ENCODE data around the gene MS4A15. TPM values are rescaled to one million over a fixed set of nuclear protein-coding genes. Genes with fewer than 3 reads are reported as not detected.

Gene MS4A15
- total and polyA plus RNA-seq, 2 experiments from 2014 or later, result not detected

DNA sequence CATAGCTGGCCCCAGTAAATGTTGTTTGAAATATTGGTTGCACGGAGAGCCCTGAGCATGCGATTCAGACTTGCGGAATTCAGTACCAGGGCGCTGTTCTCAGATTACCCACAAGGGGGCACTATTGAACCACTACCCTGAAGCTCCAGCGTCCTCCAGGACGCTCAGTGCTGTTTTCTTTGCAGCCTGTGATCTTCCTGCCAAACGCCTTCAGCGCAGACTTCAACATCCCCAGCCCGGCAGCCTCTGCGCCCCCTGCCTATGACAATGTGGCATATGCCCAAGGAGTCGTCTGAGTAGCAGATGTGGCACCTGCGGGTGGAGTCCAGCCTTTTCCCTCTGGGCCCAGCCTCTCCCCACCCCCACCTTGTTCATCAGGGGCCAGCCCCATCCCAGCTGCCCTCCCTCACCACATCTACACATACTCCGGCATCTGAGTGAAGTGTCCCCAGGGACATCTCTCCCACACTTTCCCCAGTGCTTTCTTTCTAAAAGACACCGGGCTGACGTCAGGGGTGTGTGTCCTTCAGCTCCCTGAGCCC is 18.8 kb downstream of the MS4A15 start:
- Histone ChIP-seq H3K9me3 (ENCODE audit: low read depth) (no peaks in the 10 kb centered on the region), H3K27me3 (replicated peaks; ENCODE audit: insufficient read depth) (peaks cover 8% of the 10 kb centered on the region; the same call in 1 of the 2 replicates), H4K20me1 (ENCODE audit: insufficient read depth) (no peaks in the 10 kb centered on the region), H3K9me2 (ENCODE audit: insufficient read depth) (no peaks in the 10 kb centered on the region), H3K36me3 (ENCODE audit: low read depth) (no peaks in the 10 kb centered on the region), H2AFZ (no peak overlapping the region), H3F3A (ENCODE audit: insufficient read depth) (peaks cover 17% of the 10 kb centered on the region), H3K4me3 (no peak overlapping the region), H3K9ac (no peak overlapping the region), H3K79me2 (ENCODE audit: insufficient read depth) (no peaks in the 10 kb centered on the region), H3K4me2 (ENCODE audit: unreplicated experiment) (peak overlapping the region; percentile 43), H3K27ac (no peak overlapping the region), H3K4me1 (ENCODE audit: insufficient read depth) (peaks cover 17% of the 10 kb centered on the region)
- WGBS, 2 experiments (ENCODE audit: low coverage in 1 of 2, low lambda C conversion rate in 2 of 2, missing lambda C conversion rate in 2 of 2), result 6 to 9% methylated on average over 15 of the region's 15 CpGs
- peak; percentile 84 for DNase-seq
- in situ Hi-C loops (cut with MboI), result no loop called here
- TF ChIP-seq EZH2 (IDR thresholded peaks at IDR 0.05; ENCODE audit: insufficient read depth, poor library complexity, severe bottlenecking), result no peak
- TF ChIP-seq EZH2phosphoT487 (IDR thresholded peaks at IDR 0.05; ENCODE audit: insufficient read depth, low read depth), result no peak

DNA sequence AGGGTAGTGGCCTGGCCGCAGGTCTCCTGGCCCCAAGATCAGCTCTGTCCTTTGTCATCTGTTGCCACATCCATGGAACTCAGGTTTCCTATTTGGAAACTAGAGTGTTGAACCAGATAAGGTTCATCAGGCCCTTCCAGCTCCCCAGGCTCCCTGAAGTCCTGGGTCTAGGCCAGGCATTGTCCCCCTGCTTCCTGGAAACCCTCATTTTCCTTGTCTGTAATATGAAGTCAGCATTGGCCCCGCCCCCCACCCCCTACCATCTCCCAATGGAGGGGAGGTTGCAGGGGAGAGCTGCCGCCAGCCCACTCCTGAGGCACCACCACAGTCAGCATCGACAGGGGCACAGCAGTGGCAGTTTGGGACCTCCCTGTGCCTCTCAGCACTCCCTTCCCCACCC is 19.5 kb downstream of the MS4A15 start:
- no peak for TF ChIP-seq EZH2phosphoT487 (IDR thresholded peaks at IDR 0.05; ENCODE audit: insufficient read depth, low read depth)
- no peak for TF ChIP-seq EZH2 (IDR thresholded peaks at IDR 0.05; ENCODE audit: insufficient read depth, poor library complexity, severe bottlenecking)
- Histone ChIP-seq H3K36me3 (ENCODE audit: low read depth) (no peaks in the 10 kb centered on the region), H3K9me2 (ENCODE audit: insufficient read depth) (no peaks in the 10 kb centered on the region), H3K27ac (no peak overlapping the region), H3K27me3 (replicated peaks; ENCODE audit: insufficient read depth) (peaks cover 15% of the 10 kb centered on the region; the same call in 1 of the 2 replicates), H3F3A (ENCODE audit: insufficient read depth) (peaks cover 17% of the 10 kb centered on the region), H2AFZ (no peak overlapping the region), H3K4me2 (ENCODE audit: unreplicated experiment) (no peak overlapping the region), H3K4me1 (ENCODE audit: insufficient read depth) (peaks cover 17% of the 10 kb centered on the region), H3K9me3 (ENCODE audit: low read depth) (no peaks in the 10 kb centered on the region), H4K20me1 (ENCODE audit: insufficient read depth) (no peaks in the 10 kb centered on the region), H3K4me3 (no peak overlapping the region), H3K9ac (no peak overlapping the region), H3K79me2 (ENCODE audit: insufficient read depth) (no peaks in the 10 kb centered on the region)
- DNase-seq, result no peak
- 73 to 83% methylated on average over 3 to 4 of the region's 4 CpGs for WGBS, 2 experiments (ENCODE audit: low coverage in 1 of 2, low lambda C conversion rate in 2 of 2, missing lambda C conversion rate in 2 of 2)
- in situ Hi-C loops (cut with MboI), result no loop called here

DNA sequence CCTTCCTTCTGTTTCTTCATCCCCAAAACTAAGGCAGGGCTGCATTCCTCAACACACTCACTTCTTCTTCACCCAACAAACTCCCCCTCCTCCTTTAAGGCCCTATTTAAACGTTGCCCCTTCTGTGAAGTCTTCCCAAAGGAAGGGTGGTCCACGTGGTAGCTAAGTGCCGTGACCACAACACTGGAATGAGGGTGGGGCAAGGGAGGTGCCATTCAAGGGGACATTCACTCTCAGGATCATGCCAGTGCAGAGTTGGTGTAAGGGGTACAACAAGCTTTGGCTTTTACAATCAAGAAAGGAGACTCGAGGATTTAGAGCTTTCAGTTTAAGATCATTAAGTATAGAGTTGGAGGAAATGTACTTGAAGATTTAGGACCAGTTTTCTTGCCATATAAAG is 20.4 kb downstream of the MS4A15 start:
- Histone ChIP-seq H3K79me2 (ENCODE audit: insufficient read depth) (no peaks in the 10 kb centered on the region), H3K27ac (peak overlapping the region; percentile 52), H3K9me2 (ENCODE audit: insufficient read depth) (no peaks in the 10 kb centered on the region), H3F3A (ENCODE audit: insufficient read depth) (peaks cover 17% of the 10 kb centered on the region), H4K20me1 (ENCODE audit: insufficient read depth) (no peaks in the 10 kb centered on the region), H3K36me3 (ENCODE audit: low read depth) (no peaks in the 10 kb centered on the region), H3K9me3 (ENCODE audit: low read depth) (no peaks in the 10 kb centered on the region), H3K4me2 (ENCODE audit: unreplicated experiment) (peak overlapping the region; percentile 48), H3K9ac (peak overlapping the region; percentile 35), H2AFZ (peak overlapping the region; percentile 8; the same call in 1 of the 2 replicates), H3K4me1 (ENCODE audit: insufficient read depth) (peaks cover 17% of the 10 kb centered on the region), H3K4me3 (no peak overlapping the region), H3K27me3 (replicated peaks; ENCODE audit: insufficient read depth) (peaks cover 19% of the 10 kb centered on the region; the same call in 1 of the 2 replicates)
- in situ Hi-C loops (cut with MboI), result no loop called here
- no peak for TF ChIP-seq EZH2phosphoT487 (IDR thresholded peaks at IDR 0.05; ENCODE audit: insufficient read depth, low read depth)
- no peak for TF ChIP-seq EZH2 (IDR thresholded peaks at IDR 0.05; ENCODE audit: insufficient read depth, poor library complexity, severe bottlenecking)
- 54 to 64% methylated on average over 4 of the region's 4 CpGs for WGBS, 2 experiments (ENCODE audit: low coverage in 1 of 2, low lambda C conversion rate in 2 of 2, missing lambda C conversion rate in 2 of 2)
- no peak for DNase-seq

DNA sequence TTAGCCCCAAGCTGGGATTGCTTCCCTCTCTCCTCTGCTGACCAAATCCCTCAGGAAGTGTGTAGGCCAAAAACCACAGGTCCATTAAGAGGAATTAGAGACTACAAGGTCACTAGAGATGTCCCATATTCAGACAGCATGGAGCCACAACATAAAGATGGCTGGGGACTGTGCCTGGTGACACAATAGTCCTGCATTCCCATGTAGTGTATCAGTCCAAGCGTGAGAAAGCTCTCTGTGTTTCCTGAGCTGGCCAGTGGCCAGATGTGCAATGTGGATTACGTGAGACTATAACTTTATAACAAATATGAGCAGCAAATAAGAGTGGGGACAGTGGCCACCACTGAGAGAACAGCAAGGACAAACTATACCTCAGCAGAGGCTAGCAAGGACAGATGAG is 20.9 kb downstream of the MS4A15 start:
- no peaks in the 10 kb centered on the region for H3K9me2 ChIP-seq (ENCODE audit: insufficient read depth)
- no peaks in the 10 kb centered on the region for H3K79me2 ChIP-seq (ENCODE audit: insufficient read depth)
- no peak for TF ChIP-seq EZH2phosphoT487 (IDR thresholded peaks at IDR 0.05; ENCODE audit: insufficient read depth, low read depth)
- no peak for TF ChIP-seq EZH2 (IDR thresholded peaks at IDR 0.05; ENCODE audit: insufficient read depth, poor library complexity, severe bottlenecking)
- no peaks in the 10 kb centered on the region for H3K36me3 ChIP-seq (ENCODE audit: low read depth)
- H3K27me3 ChIP-seq (replicated peaks; ENCODE audit: insufficient read depth), result peaks cover 19% of the 10 kb centered on the region; the same call in 1 of the 2 replicates
- no peak overlapping the region for H3K4me3 ChIP-seq
- H3K9ac ChIP-seq, result peak overlapping the region; percentile 35
- H2AFZ ChIP-seq, result peak overlapping the region; percentile 8; the same call in 1 of the 2 replicates
- WGBS, 2 experiments (ENCODE audit: low coverage in 1 of 2, low lambda C conversion rate in 2 of 2, missing lambda C conversion rate in 2 of 2), result 0 to 2% methylated on average over 2 of the region's 2 CpGs
- no peaks in the 10 kb centered on the region for H4K20me1 ChIP-seq (ENCODE audit: insufficient read depth)
- peak overlapping the region; percentile 52 for H3K27ac ChIP-seq
- DNase-seq, result peak; percentile 95
- H3F3A ChIP-seq (ENCODE audit: insufficient read depth), result peaks cover 17% of the 10 kb centered on the region
- H3K4me1 ChIP-seq (ENCODE audit: insufficient read depth), result peaks cover 17% of the 10 kb centered on the region
- H3K4me2 ChIP-seq (ENCODE audit: unreplicated experiment), result peak overlapping the region; percentile 48
- in situ Hi-C loops (cut with MboI), result no loop called here
- H3K9me3 ChIP-seq (ENCODE audit: low read depth), result no peaks in the 10 kb centered on the region
